ENCODE measurements around the gene HIGD1A.

Gene HIGD1A

DNA sequence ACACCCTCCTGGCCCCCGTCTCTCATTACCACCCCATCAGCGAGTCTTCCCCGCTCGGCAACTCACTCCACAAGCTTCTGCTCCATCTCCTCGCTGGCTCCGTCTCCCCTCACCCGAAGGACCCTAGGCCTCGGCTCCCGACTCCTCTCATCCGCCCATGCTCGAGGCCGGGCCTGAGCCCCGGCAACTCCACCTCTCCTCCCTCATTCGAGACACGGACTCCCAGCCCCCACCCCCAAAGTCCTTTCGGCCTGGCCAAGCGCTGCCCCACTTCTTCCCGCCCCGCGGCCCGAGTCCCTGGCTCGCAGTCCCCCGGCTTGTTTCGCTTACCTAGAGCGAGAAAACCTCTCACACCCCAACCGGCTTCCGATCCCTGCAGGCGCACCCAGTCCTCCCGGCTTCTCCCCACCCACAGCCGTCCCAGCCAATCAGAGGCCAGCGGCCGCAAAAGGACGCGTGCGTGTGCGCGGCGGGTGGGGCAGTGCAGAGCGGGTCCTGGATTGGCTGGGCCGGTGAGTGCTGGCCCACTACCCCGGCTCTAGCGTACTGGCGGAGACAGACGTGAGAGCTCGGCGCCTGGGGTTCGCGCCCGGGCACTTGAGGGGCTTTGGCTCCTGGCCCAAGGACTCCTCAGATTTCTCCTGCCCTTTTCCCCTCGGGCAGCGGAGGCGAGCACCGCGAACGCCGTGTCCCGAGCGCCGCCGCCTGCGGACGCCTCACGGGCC, at the start of gene HIGD1A:
Gene HIGD1A (minus strand): TSS at position 385 of the 725 bp plus-strand sequence. CDS start 10,237 bp downstream, outside the sequence.
- peak; percentile 99 for ATAC-seq

GRCh38 chr3:42853739-42854302, 49.5 kb upstream of the HIGD1A start:
- TF ChIP-seq PATZ1 (CRISPR knock-in tag; IDR thresholded peaks at IDR 0.05; ENCODE audit: borderline replicate concordance) (no peak), TSHZ2 (CRISPR knock-in tag; IDR thresholded peaks at IDR 0.05) (no peak), ZFP30 (CRISPR knock-in tag; IDR thresholded peaks at IDR 0.05) (no peak), ARNTL (CRISPR knock-in tag; IDR thresholded peaks at IDR 0.05; ENCODE audit: borderline replicate concordance, low read depth) (no peak), ZFP3 (CRISPR knock-in tag; IDR thresholded peaks at IDR 0.05) (no peak), OSR1 (CRISPR knock-in tag; IDR thresholded peaks at IDR 0.05) (no peak), ZNF565 (CRISPR knock-in tag; conservative IDR thresholded peaks at IDR 0.05; ENCODE audit: low read depth) (no peak), BACH2 (CRISPR knock-in tag; IDR thresholded peaks at IDR 0.05; ENCODE audit: borderline replicate concordance) (no peak), TOX (CRISPR knock-in tag; IDR thresholded peaks at IDR 0.05; ENCODE audit: borderline replicate concordance) (no peak), POU6F1 (CRISPR knock-in tag; IDR thresholded peaks at IDR 0.05; ENCODE audit: borderline replicate concordance, low read depth) (no peak)
- no peak for ATAC-seq

More for the DNA sequence above, at the start of gene HIGD1A:
- TF ChIP-seq ZNF70 (CRISPR knock-in tag; IDR thresholded peaks at IDR 0.05) = no peak
- 0 out of 2 replicates have a peak, but pooled peaks have one; percentile 8 for TF ChIP-seq CSRNP3 (CRISPR knock-in tag; IDR thresholded peaks at IDR 0.05)

DNA sequence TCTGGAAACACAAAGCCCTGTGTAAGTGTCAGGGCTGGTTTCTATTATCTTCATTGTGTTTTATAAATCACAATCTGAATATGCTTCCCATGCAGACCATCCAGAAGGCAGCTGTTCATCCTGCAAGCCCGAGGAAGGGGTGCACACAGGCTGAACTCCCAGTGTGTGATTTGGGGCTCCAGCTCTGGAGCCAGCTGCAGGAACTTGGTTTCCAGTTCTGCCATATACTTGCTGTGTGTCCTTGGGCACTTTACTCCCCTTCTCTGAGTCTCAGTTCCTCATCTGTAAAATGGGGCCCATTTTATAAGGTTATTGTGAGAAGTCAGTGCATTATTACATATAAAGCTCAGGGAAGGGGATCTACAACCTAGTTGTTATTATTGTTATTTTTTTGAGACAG, 48.8 kb upstream of the HIGD1A start:
- no peak for ATAC-seq
- TF ChIP-seq CSDC2 (CRISPR knock-in tag; IDR thresholded peaks at IDR 0.05) = no peak
- no peak for TF ChIP-seq OSR1 (CRISPR knock-in tag; IDR thresholded peaks at IDR 0.05)
- TF ChIP-seq TCF4 (CRISPR knock-in tag; IDR thresholded peaks at IDR 0.05; ENCODE audit: borderline replicate concordance) = no peak
- no peak for TF ChIP-seq PPARA (CRISPR knock-in tag; IDR thresholded peaks at IDR 0.05; ENCODE audit: borderline replicate concordance)
- no peak for TF ChIP-seq CSRNP3 (CRISPR knock-in tag; IDR thresholded peaks at IDR 0.05)
- no peak for TF ChIP-seq CREB5 (CRISPR knock-in tag; IDR thresholded peaks at IDR 0.05; ENCODE audit: low read depth)
- no peak for TF ChIP-seq BACH2 (CRISPR knock-in tag; IDR thresholded peaks at IDR 0.05; ENCODE audit: borderline replicate concordance)
- TF ChIP-seq ISL1 (CRISPR knock-in tag; IDR thresholded peaks at IDR 0.05) = no peak
- TF ChIP-seq TSHZ2 (CRISPR knock-in tag; IDR thresholded peaks at IDR 0.05) = no peak
- TF ChIP-seq ZNF565 (CRISPR knock-in tag; conservative IDR thresholded peaks at IDR 0.05; ENCODE audit: low read depth) = no peak
- no peak for TF ChIP-seq ZNF8 (CRISPR knock-in tag; IDR thresholded peaks at IDR 0.05)
- no peak for TF ChIP-seq ZNF70 (CRISPR knock-in tag; IDR thresholded peaks at IDR 0.05)
- TF ChIP-seq POU6F1 (CRISPR knock-in tag; IDR thresholded peaks at IDR 0.05; ENCODE audit: borderline replicate concordance, low read depth) = no peak
- TF ChIP-seq ARNTL (CRISPR knock-in tag; IDR thresholded peaks at IDR 0.05; ENCODE audit: borderline replicate concordance, low read depth) = no peak
- no peak for TF ChIP-seq GLIS3 (CRISPR knock-in tag; IDR thresholded peaks at IDR 0.05)
- TF ChIP-seq RARB (CRISPR knock-in tag; IDR thresholded peaks at IDR 0.05) = no peak
